ENCODE results near the gene ALX1.

- TF ChIP-seq MAX (CRISPR knock-in tag; IDR thresholded peaks at IDR 0.05) (no peak), RAD51 (IDR thresholded peaks at IDR 0.05; ENCODE audit: borderline replicate concordance, low read depth) (no peak), ILF3 (IDR thresholded peaks at IDR 0.05; ENCODE audit: borderline replicate concordance) (no peak), EZH2 (IDR thresholded peaks at IDR 0.05; ENCODE audit: borderline replicate concordance, low read depth, low read length) (no peak), POLR2AphosphoS5 (IDR thresholded peaks at IDR 0.05; ENCODE audit: control insufficient read depth, insufficient read depth, low read depth, low read length) (no peak), ZNF561 (CRISPR knock-in tag; conservative IDR thresholded peaks at IDR 0.05) (no peak), CTCF (IDR thresholded peaks at IDR 0.05 in 2 of 3, conservative IDR thresholded peaks at IDR 0.05 in 1 of 3; ENCODE audit: insufficient read depth in 2 of 3, low read depth in 1 of 3, low read length in 3 of 3) (no peak), ZNF184 (CRISPR knock-in tag; IDR thresholded peaks at IDR 0.05) (no peak), NCOA6 (IDR thresholded peaks at IDR 0.05) (no peak), GTF2E2 (tag; IDR thresholded peaks at IDR 0.05) (no peak), TEAD1 (CRISPR knock-in tag; IDR thresholded peaks at IDR 0.05) (no peak)
Observed at GRCh38 chr12:85310025-85310424, 30.0 kb downstream of the ALX1 start.
